ENCODE results near the gene SECISBP2.

Gene SECISBP2

DNA sequence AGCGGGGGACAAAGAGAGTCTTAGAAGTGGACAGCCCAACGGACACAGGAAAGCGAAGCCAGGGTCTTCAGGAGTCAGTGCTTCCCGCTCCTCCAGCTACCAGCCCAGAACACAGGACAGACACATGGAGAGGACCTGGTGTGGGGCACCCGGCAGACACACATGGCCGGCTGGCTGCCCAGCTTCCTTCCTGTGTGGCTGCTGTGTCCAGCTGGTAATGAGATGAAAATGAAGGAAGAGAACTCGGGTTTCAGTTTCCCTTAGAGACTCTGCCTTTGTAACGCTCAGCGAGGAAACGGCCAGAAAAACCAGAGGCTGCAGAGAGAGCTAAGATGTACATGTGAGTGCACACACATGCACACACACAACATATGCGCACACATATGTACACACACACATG lies 87.5 kb downstream of the SECISBP2 start:
- no peak for DNase-seq (ENCODE audit: low read depth)

DNA sequence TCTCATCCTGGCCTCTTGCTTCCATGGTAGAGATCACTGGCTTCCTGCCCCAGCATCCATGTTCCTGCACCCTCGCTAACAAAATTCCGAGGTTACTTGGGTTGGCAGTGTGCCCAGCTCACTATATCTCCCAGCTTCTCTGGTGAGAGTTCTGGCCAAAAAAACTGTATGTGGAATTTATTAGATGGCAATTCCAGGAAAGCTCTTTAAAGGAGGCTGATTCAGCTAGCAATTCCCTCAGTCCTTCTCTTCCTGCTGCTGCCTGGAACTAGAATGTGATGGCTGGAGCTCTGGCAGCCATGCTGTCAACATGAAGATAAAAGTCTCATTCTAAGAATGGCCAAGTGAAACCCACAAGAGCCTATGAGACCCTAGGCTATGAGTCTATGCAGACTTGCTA lies 88.8 kb downstream of the SECISBP2 start:
- DNase-seq (ENCODE audit: low read depth) = no peak

DNA sequence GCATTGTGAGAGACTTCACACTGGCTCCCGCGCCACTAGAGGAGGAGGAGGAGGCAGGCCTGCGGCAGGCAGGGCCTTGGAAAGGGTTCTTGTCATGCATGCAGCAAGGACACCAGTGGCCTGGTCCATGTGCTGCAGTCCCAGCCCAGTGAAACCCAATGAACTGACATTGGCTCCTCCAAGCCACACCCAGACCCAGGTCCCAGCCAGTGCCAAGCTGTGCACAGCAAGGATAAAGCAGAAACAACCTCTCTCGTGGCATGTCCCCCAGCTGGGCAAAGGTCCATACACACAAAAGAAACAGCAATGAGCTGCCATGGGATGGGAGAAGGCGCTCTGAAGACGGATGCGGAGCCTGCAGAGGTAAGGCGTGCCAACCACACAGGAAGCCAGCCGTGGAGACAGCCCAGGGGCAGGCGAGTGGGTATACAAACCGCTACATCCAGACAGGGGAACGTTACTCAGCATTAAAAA lies 90.4 kb downstream of the SECISBP2 start:
- no peak for DNase-seq (ENCODE audit: low read depth)

All from CMK (cell line).